SU-DHL-6 (cell line): Measurements from ENCODE around the gene ZNF516.

ENCODE experiments used
- EZH2phosphoT487 ChIP-seq: fragments of 200-600 bp; sonication (generic), shearing (Covaris generic); conservative IDR thresholded peaks from 2 replicates; pipeline ENCODE4 v1.6.1; 2018; ENCODE audit warnings: mild to moderate bottlenecking, antibody characterized with exemption, low read length, moderate library complexity, mixed read lengths
- TF ChIP-seq, protein P1 (sequence below): fragments of 200-600 bp; sonication (generic); IDR thresholded peaks from one replicate; pipeline ENCODE4 v1.5.1; 2017; ENCODE audit warnings: antibody characterized with exemption, mild to moderate bottlenecking, low read length, moderate library complexity; ENCODE audit not compliant: insufficient read depth, poor library complexity, severe bottlenecking

DNA sequence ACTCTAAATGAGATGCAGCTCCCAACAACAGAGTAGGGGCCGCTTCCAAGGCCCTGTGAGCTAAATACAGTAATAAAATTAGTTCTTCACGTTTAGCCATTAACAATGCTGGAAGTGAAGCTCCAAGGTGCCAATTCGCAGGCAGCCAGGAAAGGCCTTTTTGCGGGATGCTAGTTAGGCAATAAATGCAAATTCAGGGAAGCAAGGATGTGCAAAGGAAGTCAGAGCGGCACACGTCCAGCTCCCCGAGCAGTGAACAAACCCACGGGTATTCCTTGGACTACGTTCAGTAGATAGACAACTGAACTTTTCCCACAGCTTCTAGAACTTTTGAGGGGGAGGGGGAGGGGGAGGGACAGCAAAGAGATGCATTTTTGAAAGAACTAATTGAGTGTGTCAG is 6.9 kb downstream of the ZNF516 start:
- TF ChIP-seq, protein P1, sequence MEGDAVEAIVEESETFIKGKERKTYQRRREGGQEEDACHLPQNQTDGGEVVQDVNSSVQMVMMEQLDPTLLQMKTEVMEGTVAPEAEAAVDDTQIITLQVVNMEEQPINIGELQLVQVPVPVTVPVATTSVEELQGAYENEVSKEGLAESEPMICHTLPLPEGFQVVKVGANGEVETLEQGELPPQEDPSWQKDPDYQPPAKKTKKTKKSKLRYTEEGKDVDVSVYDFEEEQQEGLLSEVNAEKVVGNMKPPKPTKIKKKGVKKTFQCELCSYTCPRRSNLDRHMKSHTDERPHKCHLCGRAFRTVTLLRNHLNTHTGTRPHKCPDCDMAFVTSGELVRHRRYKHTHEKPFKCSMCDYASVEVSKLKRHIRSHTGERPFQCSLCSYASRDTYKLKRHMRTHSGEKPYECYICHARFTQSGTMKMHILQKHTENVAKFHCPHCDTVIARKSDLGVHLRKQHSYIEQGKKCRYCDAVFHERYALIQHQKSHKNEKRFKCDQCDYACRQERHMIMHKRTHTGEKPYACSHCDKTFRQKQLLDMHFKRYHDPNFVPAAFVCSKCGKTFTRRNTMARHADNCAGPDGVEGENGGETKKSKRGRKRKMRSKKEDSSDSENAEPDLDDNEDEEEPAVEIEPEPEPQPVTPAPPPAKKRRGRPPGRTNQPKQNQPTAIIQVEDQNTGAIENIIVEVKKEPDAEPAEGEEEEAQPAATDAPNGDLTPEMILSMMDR: no peak
- TF ChIP-seq EZH2phosphoT487: no peak
